Left ventricle myocardium inferior (tissue), 1 donor: ENCODE data around the gene TEAD2. TPM values are rescaled to one million over a fixed set of nuclear protein-coding genes. Genes with fewer than 3 reads are reported as not detected.
"Not testable (repeated sequence)": the region's sequence is repeated elsewhere in the genome, so short reads cannot be mapped to it uniquely, and the experiment has no call there.

Source experiments
- DNase-seq: peaks from one replicate; pipeline ENCODE4 v3.0.0-alpha.2; 2020
- H3K27ac ChIP-seq: fragments of 200-600 bp; replicated peaks from 2 replicates; pipeline ENCODE4 v1.8.0; 2021
- H3K27me3 ChIP-seq: fragments of 200-600 bp; 2 replicates; pipeline ENCODE4 v1.8.0; 2021; ENCODE audit warnings: low read depth
- H3K36me3 ChIP-seq: fragments of 200-600 bp; 2 replicates; pipeline ENCODE4 v1.8.0; 2021
- H3K4me1 ChIP-seq: fragments of 200-600 bp; 2 replicates; pipeline ENCODE4 v1.8.0; 2021
- H3K4me3 ChIP-seq: fragments of 200-600 bp; 2 replicates; pipeline ENCODE4 v1.8.0; 2021; ENCODE audit warnings: mild to moderate bottlenecking, moderate library complexity
- H3K9me3 ChIP-seq: fragments of 200-600 bp; replicated peaks from 2 replicates; pipeline ENCODE4 v1.8.0; 2021
- CTCF ChIP-seq: fragments of 200-600 bp; IDR thresholded peaks from 2 replicates; pipeline ENCODE4 v1.8.0; 2021; ENCODE audit warnings: antibody characterized with exemption, mild to moderate bottlenecking, borderline replicate concordance
- intact Hi-C: fragments of 100-400 bp; cut with micrococcal nuclease; formaldehyde crosslinking; loops from one replicate; pipeline ENCODE4 v1.11.0; 2022
- total RNA-seq: library from RNA; stranded (reverse); fragmentation: NEBNext Ultra II Directional; extraction: Animal tissue kit (Norgen Biotek cat#: 25700); gene quantifications from one replicate; pipeline ENCODE4 v1.2.1, GENCODE V29; 2021
- donor health status: DM: no; HTN: yes; CAD: no; lungs with severe emphysema.

The TEAD2 gene
- total RNA-seq, 1 donor from 2014 or later, result 44.1 TPM

DNA sequence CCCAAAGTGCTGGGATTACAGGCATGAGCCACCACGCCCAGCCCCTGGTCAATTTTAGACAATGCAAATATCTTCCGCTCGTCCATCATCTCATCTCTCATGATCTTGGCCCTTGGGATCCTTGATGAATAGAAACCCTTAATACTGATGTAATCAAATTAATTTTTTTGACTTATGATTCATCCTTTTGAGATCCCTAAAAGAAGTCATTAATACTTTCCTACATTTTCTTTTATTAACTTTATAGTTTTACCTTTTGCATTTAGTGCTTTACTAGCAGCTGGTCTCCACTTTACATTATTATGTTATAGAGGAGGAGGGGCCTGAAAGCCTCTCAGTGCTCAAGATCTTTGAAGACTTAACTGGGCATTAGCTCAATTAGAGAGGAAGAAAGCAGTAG lies 18.2 kb upstream of the TEAD2 start:
- intact Hi-C loops, result no loop called here
- TF ChIP-seq CTCF, result no peak

GRCh38 chr19:49378512-49378911 lies 16.3 kb upstream of the TEAD2 start:
- H3K9me3 ChIP-seq, result peaks cover 20% of the 10 kb centered on the region
- no peak for TF ChIP-seq CTCF
- H3K4me1 ChIP-seq, result no peaks in the 10 kb centered on the region
- no peak overlapping the region for H3K4me3 ChIP-seq
- H3K27ac ChIP-seq, result no peak overlapping the region
- DNase-seq, result no peak
- no peaks in the 10 kb centered on the region for H3K36me3 ChIP-seq
- peaks cover 49% of the 10 kb centered on the region for H3K27me3 ChIP-seq
- intact Hi-C loops, result no loop called here

More for the DNA sequence above, 18.2 kb upstream of the TEAD2 start:
- H3K4me3 ChIP-seq, result no peak overlapping the region
- peaks cover 23% of the 10 kb centered on the region for H3K9me3 ChIP-seq
- no peak for DNase-seq
- H3K27me3 ChIP-seq, result peaks cover 53% of the 10 kb centered on the region
- H3K27ac ChIP-seq, result no peak overlapping the region
- no peaks in the 10 kb centered on the region for H3K4me1 ChIP-seq
- H3K36me3 ChIP-seq, result no peaks in the 10 kb centered on the region

GRCh38 chr19:49374665-49375434 lies 12.6 kb upstream of the TEAD2 start:
- intact Hi-C loops, result no loop called here
- Histone ChIP-seq H3K4me1 (no peaks in the 10 kb centered on the region), H3K9me3 (peaks cover 7% of the 10 kb centered on the region), H3K4me3 (no peak overlapping the region), H3K27ac (no peak overlapping the region), H3K36me3 (no peaks in the 10 kb centered on the region), H3K27me3 (peaks cover 28% of the 10 kb centered on the region)
- no peak for DNase-seq
- TF ChIP-seq CTCF, result no peak

GRCh38 chr19:49373174-49373573 lies 11.0 kb upstream of the TEAD2 start:
- intact Hi-C loops, H3K27ac ChIP-seq, H3K4me1 ChIP-seq, H3K4me3 ChIP-seq, H3K36me3 ChIP-seq, DNase-seq: not testable (repeated sequence)
- peaks cover 24% of the 10 kb centered on the region for H3K9me3 ChIP-seq
- peaks cover 28% of the 10 kb centered on the region for H3K27me3 ChIP-seq

DNA sequence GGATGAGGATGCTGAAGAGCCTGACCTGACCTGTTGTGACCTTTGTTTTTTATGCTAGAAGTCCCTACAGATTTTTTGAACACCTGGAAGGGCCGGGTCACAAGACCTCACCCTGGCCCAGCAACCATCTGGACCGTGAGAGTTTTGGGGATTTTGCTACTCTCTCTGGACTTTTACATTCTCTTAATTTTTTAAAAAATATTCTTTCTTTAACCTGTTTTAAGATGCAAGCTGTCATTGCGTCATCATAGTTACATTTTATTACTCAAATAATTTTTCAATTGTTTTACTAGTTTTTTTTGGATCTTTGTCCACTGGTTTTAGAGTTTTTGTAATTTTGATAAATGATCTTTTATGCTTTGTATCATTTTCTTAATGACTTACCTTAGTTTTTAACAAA lies 9.0 kb upstream of the TEAD2 start:
- no peak overlapping the region for H3K27ac ChIP-seq
- no peak for DNase-seq
- intact Hi-C loops, result no loop called here
- peaks cover 17% of the 10 kb centered on the region for H3K27me3 ChIP-seq
- peaks cover 25% of the 10 kb centered on the region for H3K9me3 ChIP-seq
- no peaks in the 10 kb centered on the region for H3K36me3 ChIP-seq
- H3K4me1 ChIP-seq, result no peaks in the 10 kb centered on the region
- TF ChIP-seq CTCF, result no peak
- H3K4me3 ChIP-seq, result no peak overlapping the region

GRCh38 chr19:49368711-49369358 lies 6.6 kb upstream of the TEAD2 start:
- Histone ChIP-seq H3K27me3 (no peaks in the 10 kb centered on the region), H3K36me3 (no peaks in the 10 kb centered on the region), H3K4me1 (peaks cover 3% of the 10 kb centered on the region), H3K4me3 (no peak overlapping the region), H3K27ac (no peak overlapping the region), H3K9me3 (peaks cover 25% of the 10 kb centered on the region)
- no peak for DNase-seq
- intact Hi-C loops, result no loop called here
- TF ChIP-seq CTCF, result no peak
